NK-92 (cell line): Measurements from ENCODE around the gene PRRC2B.
"Not testable (repeated sequence)": the region's sequence is repeated elsewhere in the genome, so short reads cannot be mapped to it uniquely, and the experiment has no call there.

Experiments used
- DNase-seq: peaks from one replicate; lab custom pipeline; 2025; ENCODE audit not compliant: unreplicated experiment; lab: John Stamatoyannopoulos, UW

PRRC2B gene

GRCh38 chr9:131393622-131394463, at the start of gene PRRC2B:
Gene PRRC2B, plus strand, starts transcription at chr9:131394086. Its CDS starts 36,059 bp downstream, at chr9:131430145.
- DNase-seq = no peak

- not testable (repeated sequence) for DNase-seq
Observed at GRCh38 chr9:131344931-131345535, 48.9 kb upstream of the PRRC2B start.

- DNase-seq = no peak
Observed at GRCh38 chr9:131346559-131346958, 47.3 kb upstream of the PRRC2B start.

- DNase-seq = no peak
Observed at GRCh38 chr9:131347376-131348020, 46.4 kb upstream of the PRRC2B start.

GRCh38 chr9:131348631-131349521, 45.0 kb upstream of the PRRC2B start:
- no peak for DNase-seq

GRCh38 chr9:131349522-131349880, 44.4 kb upstream of the PRRC2B start:
- no peak for DNase-seq

GRCh38 chr9:131349881-131350563, 43.9 kb upstream of the PRRC2B start:
- DNase-seq = peak; percentile 44

GRCh38 chr9:131356479-131356878, 37.4 kb upstream of the PRRC2B start:
- not testable (repeated sequence) for DNase-seq

GRCh38 chr9:131358556-131358955, 35.3 kb upstream of the PRRC2B start:
- DNase-seq = no peak

- DNase-seq = no peak
Observed at GRCh38 chr9:131361202-131361833, 32.6 kb upstream of the PRRC2B start.

GRCh38 chr9:131365546-131365945, 28.3 kb upstream of the PRRC2B start:
- DNase-seq = no peak

GRCh38 chr9:131366761-131367401, 27.0 kb upstream of the PRRC2B start:
- DNase-seq = no peak

- no peak for DNase-seq
Observed at GRCh38 chr9:131367450-131367849, 26.4 kb upstream of the PRRC2B start.

GRCh38 chr9:131370638-131371037, 23.2 kb upstream of the PRRC2B start:
- DNase-seq = no peak

- not testable (repeated sequence) for DNase-seq
Observed at GRCh38 chr9:131372599-131372973, 21.3 kb upstream of the PRRC2B start.

- not testable (repeated sequence) for DNase-seq
Observed at GRCh38 chr9:131374638-131375037, 19.2 kb upstream of the PRRC2B start.

GRCh38 chr9:131379056-131379455, 14.8 kb upstream of the PRRC2B start:
- DNase-seq = no peak

GRCh38 chr9:131382850-131383729, 10.8 kb upstream of the PRRC2B start:
- DNase-seq = no peak

- no peak for DNase-seq
Observed at GRCh38 chr9:131385296-131385695, 8.6 kb upstream of the PRRC2B start.
